Activated CD4-positive, alpha-beta T cell treated with anti-CD3 and anti-CD28 coated beads, Interleukin-2, amount 10 ng/mL, durations not matched to agents 7 days and 5 days (primary cell): ENCODE results near the gene GINS2. TPM values are rescaled to one million over a fixed set of nuclear protein-coding genes. Genes with fewer than 3 reads are reported as not detected.

Experiments used
- CTCF ChIA-PET: fragments of 350-600 bp; sonication (Branson Sonifier 250); formaldehyde crosslinking; loops from one replicate; lab custom pipeline; 2021; ENCODE audit warnings: antibody characterized with exemption; lab: Charles Lee
- POLR2A ChIA-PET: fragments of 350-600 bp; sonication (Branson Sonifier 250); formaldehyde crosslinking; loops from one replicate; lab custom pipeline; 2021; ENCODE audit warnings: antibody characterized with exemption; lab: Charles Lee
- DNase-seq: peaks from one replicate; pipeline ENCODE4 v3.0.0-alpha.2; 2020
- H3K27ac Mint-ChIP-seq: one replicate; pipeline ENCODE4 v1.8.0; 2021; ENCODE audit warnings: mild to moderate bottlenecking, moderate library complexity, mixed read lengths
- H3K27me3 Mint-ChIP-seq: one replicate; pipeline ENCODE4 v1.8.0; 2021; ENCODE audit warnings: mixed read lengths
- H3K36me3 Mint-ChIP-seq: one replicate; pipeline ENCODE4 v1.8.0; 2021; ENCODE audit warnings: low read depth, mixed read lengths
- H3K4me1 Mint-ChIP-seq: one replicate; pipeline ENCODE4 v1.8.0; 2021; ENCODE audit warnings: mixed read lengths
- H3K4me3 Mint-ChIP-seq: one replicate; pipeline ENCODE4 v1.8.0; 2021; ENCODE audit warnings: mild to moderate bottlenecking, moderate library complexity, mixed read lengths
- H3K9me3 Mint-ChIP-seq: one replicate; pipeline ENCODE4 v1.8.0; 2021; ENCODE audit warnings: mixed read lengths
- total RNA-seq, 2 experiments: library from RNA; stranded (reverse); gene quantifications; one replicate each; pipeline ENCODE4 v1.2.3, GENCODE V29; 2021

The GINS2 gene
- total RNA-seq, 2 experiments from 2014 or later = 49.3 to 50.0 TPM

DNA sequence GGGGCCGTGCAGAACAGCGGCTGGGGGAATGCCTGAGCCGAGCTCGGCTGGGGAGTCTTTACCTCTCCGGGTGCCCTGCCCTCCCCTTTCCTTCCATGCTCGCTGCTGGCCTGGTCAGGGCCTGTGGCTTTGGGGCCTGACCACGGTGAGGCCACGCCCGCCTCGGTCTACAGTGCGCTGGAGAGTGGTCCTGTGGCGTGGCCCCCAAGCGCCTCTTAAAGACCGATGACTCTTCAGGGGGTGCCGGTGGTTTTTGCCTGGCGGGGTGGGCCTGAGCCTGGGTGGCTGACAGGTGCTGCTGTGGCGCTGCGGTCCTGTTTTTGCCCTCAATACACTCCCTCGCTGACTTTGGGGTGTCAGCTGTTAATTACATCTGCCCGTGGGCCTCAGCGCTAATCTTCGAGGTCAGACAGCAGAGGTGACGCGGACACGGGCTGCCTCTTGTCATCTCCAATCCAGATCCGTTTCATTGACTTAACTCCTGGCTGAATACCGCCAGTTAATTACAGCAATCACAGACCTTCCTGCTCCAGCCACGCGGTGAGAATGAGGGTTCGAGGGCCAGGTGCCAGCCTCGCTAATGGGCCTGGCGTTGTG, 45.9 kb downstream of the GINS2 start:
- no peak overlapping the region for H3K4me3 Mint-ChIP-seq
- no peaks in the 10 kb centered on the region for H3K27me3 Mint-ChIP-seq
- DNase-seq = no peak
- no peaks in the 10 kb centered on the region for H3K9me3 Mint-ChIP-seq
- POLR2A ChIA-PET = no interaction called here
- CTCF ChIA-PET = no interaction called here
- no peak overlapping the region for H3K27ac Mint-ChIP-seq
- peaks cover 14% of the 10 kb centered on the region for H3K4me1 Mint-ChIP-seq
- H3K36me3 Mint-ChIP-seq = no peaks in the 10 kb centered on the region

DNA sequence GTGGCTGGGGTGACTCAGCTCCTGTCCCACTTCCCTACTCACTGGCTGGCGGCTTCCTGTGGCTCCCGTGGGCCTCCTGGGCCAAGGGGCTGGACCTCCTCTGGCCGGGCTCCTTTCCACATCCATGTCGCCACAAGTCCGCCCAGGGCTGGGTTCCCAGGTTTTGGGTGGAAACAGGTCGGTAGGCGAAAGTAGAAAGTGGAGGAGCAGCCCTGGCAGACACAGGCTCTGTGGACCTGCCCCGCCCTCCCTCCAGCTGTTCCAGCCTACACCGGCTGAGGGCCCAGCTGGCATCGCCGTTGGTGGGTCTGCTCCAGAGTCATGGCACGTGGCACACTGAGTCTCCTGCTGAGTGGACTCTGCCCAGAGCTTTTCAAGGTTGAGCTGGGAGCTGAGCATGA, 47.0 kb downstream of the GINS2 start:
- Mint-ChIP-seq H3K36me3 (no peaks in the 10 kb centered on the region), H3K27me3 (no peaks in the 10 kb centered on the region), H3K4me3 (no peak overlapping the region), H3K27ac (no peak overlapping the region), H3K4me1 (peaks cover 14% of the 10 kb centered on the region), H3K9me3 (no peaks in the 10 kb centered on the region)
- POLR2A ChIA-PET = no interaction called here
- CTCF ChIA-PET = interaction anchor here (1.8 kb wide), 1 partner anchor 12 kb away, joined by 3 read pairs; no protein-coding TSS in a partner anchor
- DNase-seq = no peak

DNA sequence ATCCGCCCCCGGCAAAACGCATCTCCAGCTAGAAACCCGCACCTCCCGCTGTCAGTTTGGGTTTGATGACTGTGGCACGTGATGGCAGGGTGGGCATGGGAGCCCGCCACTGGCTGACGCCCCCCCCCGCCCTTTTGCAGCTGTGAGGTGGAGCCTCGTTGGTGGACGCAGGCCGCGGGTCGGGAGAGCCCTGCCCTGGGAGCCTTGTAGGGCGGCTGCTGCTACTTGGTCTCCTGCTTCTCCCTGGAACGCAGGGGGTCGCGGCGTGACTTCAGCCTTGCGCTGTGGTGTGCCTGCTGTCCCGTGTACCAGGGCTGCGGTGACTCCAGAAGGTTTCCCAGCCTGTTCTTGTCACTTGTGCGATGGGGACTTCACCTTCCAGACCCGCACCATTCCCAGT, 47.4 kb downstream of the GINS2 start:
- H3K27ac Mint-ChIP-seq = no peak overlapping the region
- H3K4me3 Mint-ChIP-seq = no peak overlapping the region
- H3K9me3 Mint-ChIP-seq = no peaks in the 10 kb centered on the region
- CTCF ChIA-PET = interaction anchor here (1.8 kb wide), 1 partner anchor 12 kb away, joined by 3 read pairs; no protein-coding TSS in a partner anchor
- POLR2A ChIA-PET = no interaction called here
- H3K27me3 Mint-ChIP-seq = no peaks in the 10 kb centered on the region
- H3K4me1 Mint-ChIP-seq = peaks cover 14% of the 10 kb centered on the region
- no peaks in the 10 kb centered on the region for H3K36me3 Mint-ChIP-seq
- DNase-seq = no peak

DNA sequence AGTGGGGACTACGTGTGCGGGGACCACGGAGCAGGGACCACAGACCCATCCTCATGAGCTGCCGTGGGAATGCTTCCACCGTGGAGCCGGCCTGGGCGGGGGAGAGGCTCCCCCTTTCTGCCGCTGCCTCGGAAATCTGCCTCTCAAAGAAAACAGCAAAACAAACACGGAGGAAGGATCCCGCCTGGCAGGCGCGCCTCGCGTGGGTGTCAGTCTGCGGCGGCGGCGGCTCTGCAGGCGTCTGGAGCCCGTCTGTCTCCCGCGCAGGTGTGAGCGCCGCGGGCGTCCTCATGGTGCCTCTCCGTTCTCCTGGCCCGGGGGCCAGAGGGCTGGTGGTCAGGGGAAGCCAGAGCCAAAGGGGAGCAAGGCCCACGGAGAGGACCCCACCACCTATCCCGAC, 48.2 kb downstream of the GINS2 start:
- no peak overlapping the region for H3K4me3 Mint-ChIP-seq
- peaks cover 12% of the 10 kb centered on the region for H3K4me1 Mint-ChIP-seq
- H3K36me3 Mint-ChIP-seq = no peaks in the 10 kb centered on the region
- no peak overlapping the region for H3K27ac Mint-ChIP-seq
- CTCF ChIA-PET = interaction anchor here (1.8 kb wide), 1 partner anchor 11 kb away, joined by 3 read pairs; no protein-coding TSS in a partner anchor
- no peaks in the 10 kb centered on the region for H3K27me3 Mint-ChIP-seq
- POLR2A ChIA-PET = no interaction called here
- no peak for DNase-seq
- H3K9me3 Mint-ChIP-seq = no peaks in the 10 kb centered on the region

DNA sequence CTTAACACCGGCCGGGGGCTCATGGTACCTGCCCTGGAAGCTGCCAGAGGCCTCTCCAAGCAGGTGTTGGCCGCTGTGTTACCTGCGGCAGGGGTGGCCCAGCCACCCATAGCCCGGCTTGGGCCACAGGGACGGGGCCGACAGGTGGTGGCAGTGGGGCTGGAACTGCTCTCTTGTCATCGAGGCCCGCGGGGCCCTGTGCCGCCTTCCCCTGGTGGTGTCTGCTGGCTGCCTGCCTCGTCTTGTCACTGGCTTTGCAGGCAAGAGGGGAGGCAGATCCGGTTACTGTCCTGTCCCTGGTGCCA, 48.5 kb downstream of the GINS2 start:
- H3K4me1 Mint-ChIP-seq = peaks cover 10% of the 10 kb centered on the region
- ChIA-PET POLR2A (no interaction called here), CTCF (no interaction called here)
- H3K27me3 Mint-ChIP-seq = no peaks in the 10 kb centered on the region
- no peak overlapping the region for H3K27ac Mint-ChIP-seq
- no peak overlapping the region for H3K4me3 Mint-ChIP-seq
- H3K36me3 Mint-ChIP-seq = no peaks in the 10 kb centered on the region
- DNase-seq = no peak
- H3K9me3 Mint-ChIP-seq = no peaks in the 10 kb centered on the region

DNA sequence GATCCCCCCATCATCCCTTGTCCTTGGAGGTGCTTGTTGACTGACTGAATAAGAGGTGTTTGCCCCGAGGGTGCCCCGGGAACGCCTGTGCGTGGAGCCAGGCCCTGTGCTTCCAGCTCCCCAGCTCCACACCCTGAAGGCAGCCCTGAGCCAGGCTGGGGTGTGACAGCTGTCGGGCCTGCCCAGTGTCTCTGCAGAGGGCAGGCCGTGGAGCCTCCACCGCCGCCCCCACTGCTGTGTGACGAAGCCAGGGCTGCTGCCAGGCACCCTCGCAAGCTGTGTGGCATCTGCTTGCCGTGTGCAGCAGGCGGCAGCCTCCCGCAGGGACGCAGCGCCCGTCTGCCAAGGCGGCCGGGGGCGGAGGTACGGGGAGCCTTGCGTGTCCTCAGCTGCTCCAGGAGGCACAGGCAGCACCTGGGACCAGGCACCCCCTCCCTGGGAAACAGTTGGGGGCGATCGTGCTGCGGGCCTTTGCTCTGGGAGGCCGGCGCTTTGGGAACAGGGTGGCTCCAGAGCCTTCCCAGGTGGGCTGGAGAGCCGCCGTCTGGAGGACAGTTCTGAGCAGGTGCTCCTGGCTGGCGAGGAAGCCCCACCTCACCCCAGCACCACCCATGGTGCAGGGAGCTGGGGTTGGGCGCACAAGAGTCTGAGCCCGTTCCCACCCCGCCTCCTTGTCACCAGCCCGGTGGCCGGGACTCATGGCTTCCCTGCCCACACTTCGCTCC, 49.1 kb downstream of the GINS2 start:
- ChIA-PET CTCF (no interaction called here), POLR2A (no interaction called here)
- no peaks in the 10 kb centered on the region for H3K9me3 Mint-ChIP-seq
- no peak overlapping the region for H3K4me3 Mint-ChIP-seq
- DNase-seq = no peak
- peak overlapping the region; percentile 25 for H3K27ac Mint-ChIP-seq
- H3K36me3 Mint-ChIP-seq = no peaks in the 10 kb centered on the region
- H3K4me1 Mint-ChIP-seq = peaks cover 6% of the 10 kb centered on the region
- H3K27me3 Mint-ChIP-seq = no peaks in the 10 kb centered on the region

DNA sequence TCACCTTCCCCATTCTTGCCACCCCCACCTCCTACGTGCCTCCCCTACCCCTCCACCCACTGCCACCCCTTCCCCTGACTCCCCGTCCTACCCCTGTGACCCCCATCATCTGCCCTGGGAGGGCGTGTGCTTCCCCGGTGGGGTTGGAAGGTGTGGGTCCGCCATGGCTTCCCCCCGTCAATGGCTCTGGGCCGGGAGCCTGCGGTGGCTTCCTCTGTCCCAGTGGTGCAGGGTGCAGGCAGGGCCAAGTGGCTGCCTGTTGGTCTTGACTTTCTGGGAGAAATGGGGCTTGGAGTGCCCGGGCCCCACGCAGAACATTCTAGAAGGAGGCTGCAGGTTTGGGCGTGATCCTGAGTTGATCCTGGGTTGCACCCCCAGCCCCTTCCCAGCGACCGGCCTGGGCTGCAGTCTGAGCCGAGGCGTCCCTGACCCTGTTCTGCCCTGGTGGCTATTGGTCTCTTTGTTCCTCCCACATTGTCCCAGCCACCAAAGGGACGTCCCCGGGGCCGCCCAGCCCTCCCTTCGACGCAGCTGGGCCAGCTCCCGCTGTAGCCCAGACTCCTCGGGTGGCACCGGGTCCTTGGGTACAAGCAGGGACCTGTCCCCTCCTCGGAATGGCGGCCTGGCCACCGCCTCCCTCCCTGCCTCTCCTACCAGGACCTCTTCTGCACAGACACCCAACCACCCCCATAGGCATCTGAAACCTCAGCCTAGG, 49.9 kb downstream of the GINS2 start:
- Mint-ChIP-seq H3K36me3 (no peaks in the 10 kb centered on the region), H3K27ac (peak overlapping the region; percentile 25), H3K4me1 (no peaks in the 10 kb centered on the region), H3K4me3 (no peak overlapping the region), H3K9me3 (no peaks in the 10 kb centered on the region), H3K27me3 (no peaks in the 10 kb centered on the region)
- ChIA-PET CTCF (no interaction called here), POLR2A (no interaction called here)
- no peak for DNase-seq

DNA sequence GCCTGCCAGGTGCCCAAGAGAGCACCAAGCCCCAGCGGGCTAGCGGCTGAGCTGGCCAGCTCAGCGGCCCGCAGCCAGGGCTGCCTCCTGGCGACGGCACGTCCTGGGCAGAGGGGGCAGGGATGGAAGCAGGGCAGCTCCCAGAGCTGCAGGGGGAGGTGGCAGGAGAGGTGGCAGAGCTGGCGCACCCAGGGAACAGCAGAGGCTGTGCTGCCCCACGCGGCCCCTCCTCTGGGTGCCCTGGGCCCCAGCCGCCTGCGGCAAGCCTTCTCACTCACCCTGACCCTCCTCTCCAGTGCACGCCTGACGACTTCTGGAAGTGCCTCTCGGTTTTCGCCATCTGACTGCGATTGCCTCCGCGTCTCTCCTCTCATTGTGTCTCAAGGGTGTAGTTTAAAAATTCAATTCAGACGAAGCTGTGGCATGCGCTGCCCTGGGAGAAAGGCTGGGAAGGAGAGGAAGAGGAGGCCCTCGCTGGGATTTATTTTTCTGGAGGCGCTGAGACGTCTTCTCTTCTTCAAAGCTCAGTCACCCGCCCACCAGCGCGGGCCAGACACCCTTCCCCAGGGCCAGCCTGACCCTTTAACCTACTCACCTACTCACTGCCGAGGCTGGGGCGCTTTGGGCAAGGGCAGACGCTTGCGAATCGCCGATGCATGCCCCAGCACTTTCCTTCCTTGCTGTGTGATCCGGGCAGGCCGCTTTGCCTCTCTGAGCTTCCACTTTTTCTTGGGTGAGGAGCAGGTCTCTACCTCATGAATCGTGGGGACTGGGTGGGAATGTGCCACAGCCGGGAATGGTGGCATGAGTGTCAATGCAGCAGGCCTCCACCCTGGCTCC, 50.7 kb downstream of the GINS2 start:
- H3K27me3 Mint-ChIP-seq = no peaks in the 10 kb centered on the region
- no peaks in the 10 kb centered on the region for H3K36me3 Mint-ChIP-seq
- ChIA-PET CTCF (interaction anchor here (1.2 kb wide), 1 partner anchor 15 kb away, joined by 3 read pairs; no protein-coding TSS in a partner anchor), POLR2A (no interaction called here)
- no peak overlapping the region for H3K4me3 Mint-ChIP-seq
- no peaks in the 10 kb centered on the region for H3K4me1 Mint-ChIP-seq
- H3K27ac Mint-ChIP-seq = no peak overlapping the region
- no peaks in the 10 kb centered on the region for H3K9me3 Mint-ChIP-seq
- no peak for DNase-seq

DNA sequence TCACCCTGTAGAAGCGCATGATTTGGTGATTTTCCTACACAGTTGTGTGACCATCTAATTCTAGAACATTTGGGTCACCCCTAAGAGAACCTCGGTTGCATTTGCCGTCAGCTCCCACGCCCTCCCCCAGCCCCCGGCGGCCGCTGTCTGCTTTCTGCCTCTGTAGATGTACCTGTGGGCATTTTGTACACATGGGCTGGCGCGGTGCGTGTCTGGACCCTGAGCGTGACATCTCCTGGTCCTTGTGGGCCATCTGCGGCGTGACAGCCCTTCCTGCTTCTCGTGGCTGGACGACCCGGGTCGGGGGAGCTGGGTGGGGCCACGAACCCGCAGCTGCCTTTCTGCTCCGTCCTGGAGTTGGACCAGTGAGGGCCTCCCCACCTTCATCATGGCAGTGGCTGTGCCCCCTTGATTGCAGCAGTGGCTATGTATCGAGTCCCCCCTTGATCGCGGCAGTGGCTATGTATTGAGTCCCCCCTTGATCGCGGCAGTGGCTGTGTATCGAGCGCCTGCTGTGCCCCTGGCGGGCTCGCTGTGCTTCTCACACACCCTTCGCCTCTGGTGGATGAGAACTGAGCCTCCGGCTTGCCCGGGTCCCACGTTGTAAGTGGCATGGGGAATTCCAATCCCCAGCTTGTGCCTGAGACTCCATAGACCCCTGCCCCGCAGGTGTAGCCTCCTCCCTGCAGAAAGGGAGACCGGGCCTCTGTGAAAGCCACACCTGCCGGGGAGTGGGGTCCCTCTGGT, 51.5 kb downstream of the GINS2 start:
- no peak for DNase-seq
- Mint-ChIP-seq H3K4me1 (no peaks in the 10 kb centered on the region), H3K9me3 (no peaks in the 10 kb centered on the region), H3K27ac (no peak overlapping the region), H3K36me3 (no peaks in the 10 kb centered on the region), H3K4me3 (no peak overlapping the region), H3K27me3 (no peaks in the 10 kb centered on the region)
- CTCF ChIA-PET = interaction anchor here (1.2 to 2.3 kb wide), 2 partner anchors 15 to 21 kb away, joined by 3 to 6 read pairs; no protein-coding TSS in a partner anchor
- POLR2A ChIA-PET = no interaction called here

DNA sequence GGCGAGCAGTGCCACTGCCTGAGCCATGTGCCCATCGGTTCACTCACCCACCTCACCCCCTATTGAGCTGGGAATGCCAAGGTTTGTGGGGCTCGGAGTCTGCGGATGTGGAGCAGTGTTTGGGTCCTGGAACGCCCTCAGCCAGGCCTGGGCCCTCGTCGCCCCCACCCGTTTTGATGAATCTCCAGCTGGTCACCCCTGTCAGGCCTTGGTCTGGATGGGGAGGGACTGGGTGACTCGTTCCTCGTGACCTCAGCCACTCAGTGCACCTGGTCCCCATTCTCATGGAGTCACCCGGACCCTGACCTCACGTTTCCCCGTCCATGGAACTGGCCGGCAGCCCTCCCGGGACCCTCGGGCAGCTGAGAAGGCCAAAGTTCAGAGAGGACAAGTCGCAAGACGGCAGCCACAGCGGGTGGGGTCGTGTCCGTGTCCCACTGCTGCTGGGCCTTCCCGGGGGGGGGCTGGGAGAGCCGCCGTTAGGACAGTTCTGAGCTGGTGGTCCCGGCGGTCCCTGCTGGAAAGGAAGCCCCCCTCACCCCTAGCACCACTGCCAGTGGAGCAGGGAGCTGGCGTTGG, 52.4 kb downstream of the GINS2 start:
- H3K4me3 Mint-ChIP-seq = no peak overlapping the region
- CTCF ChIA-PET = interaction anchor here (2.3 kb wide), 1 partner anchor 21 kb away, joined by 6 read pairs; no protein-coding TSS in a partner anchor
- POLR2A ChIA-PET = no interaction called here
- no peaks in the 10 kb centered on the region for H3K4me1 Mint-ChIP-seq
- DNase-seq = no peak
- H3K36me3 Mint-ChIP-seq = no peaks in the 10 kb centered on the region
- H3K27me3 Mint-ChIP-seq = no peaks in the 10 kb centered on the region
- H3K27ac Mint-ChIP-seq = no peak overlapping the region
- no peaks in the 10 kb centered on the region for H3K9me3 Mint-ChIP-seq

DNA sequence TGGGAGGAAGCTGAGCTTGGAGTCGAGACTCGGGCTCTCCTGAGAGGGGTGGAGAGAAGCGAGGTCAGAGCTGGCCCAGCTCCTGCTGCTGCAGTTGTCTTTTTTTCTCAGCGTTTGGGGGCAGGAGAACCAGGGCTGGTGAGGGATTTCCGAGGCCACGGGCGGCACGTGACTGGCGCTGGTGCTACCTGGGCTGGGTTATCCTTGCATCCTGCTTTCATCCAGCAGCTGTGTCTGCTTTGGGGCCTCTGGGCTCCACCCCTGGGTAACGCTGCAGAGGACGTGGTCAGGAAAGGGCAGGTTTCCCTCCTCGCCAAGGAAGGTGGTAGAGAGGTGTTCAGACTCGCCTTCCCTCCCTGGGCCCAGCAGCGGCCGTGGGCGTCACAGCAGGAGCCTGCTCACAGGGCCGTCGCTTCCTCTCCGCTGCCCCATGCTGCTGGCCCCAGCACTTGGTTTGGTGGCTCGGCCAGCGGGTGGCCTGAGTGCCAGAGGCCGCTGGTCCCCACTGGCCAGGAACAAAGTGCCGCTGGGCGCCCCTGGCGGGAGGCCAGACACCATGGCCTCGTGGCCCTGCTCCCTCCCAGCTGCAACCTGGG, 53.1 kb downstream of the GINS2 start:
- Mint-ChIP-seq H3K4me3 (no peak overlapping the region), H3K4me1 (no peaks in the 10 kb centered on the region), H3K9me3 (no peaks in the 10 kb centered on the region), H3K27ac (no peak overlapping the region), H3K36me3 (no peaks in the 10 kb centered on the region), H3K27me3 (no peaks in the 10 kb centered on the region)
- ChIA-PET CTCF (interaction anchor here (2.3 kb wide), 1 partner anchor 20 kb away, joined by 6 read pairs; no protein-coding TSS in a partner anchor), POLR2A (no interaction called here)
- no peak for DNase-seq
